Upper lobe of right lung (tissue), 1 donor: ENCODE results near the gene CDAN1. TPM values are rescaled to one million over a fixed set of nuclear protein-coding genes. Genes with fewer than 3 reads are reported as not detected.
"Not testable (repeated sequence)": the region's sequence is repeated elsewhere in the genome, so short reads cannot be mapped to it uniquely, and the experiment has no call there.

Source experiments
- ATAC-seq: fragments of 200-7000 bp; cut with Tn5 transposase; one replicate; pipeline ENCODE4 v1.9.1; 2020; ENCODE audit warnings: mild to moderate bottlenecking, moderate library complexity
- DNase-seq: peaks from one replicate; pipeline ENCODE4 v3.0.0-alpha.2; 2020
- H3K27ac ChIP-seq: fragments of 200-600 bp; one replicate; pipeline ENCODE4 v1.8.0; 2022
- H3K27me3 ChIP-seq: fragments of 200-600 bp; one replicate; pipeline ENCODE4 v1.8.0; 2022; ENCODE audit warnings: mild to moderate bottlenecking
- H3K36me3 ChIP-seq: fragments of 200-600 bp; one replicate; pipeline ENCODE4 v1.8.0; 2022
- H3K4me1 ChIP-seq: fragments of 200-600 bp; one replicate; pipeline ENCODE4 v1.8.0; 2022
- H3K4me3 ChIP-seq: fragments of 200-600 bp; one replicate; pipeline ENCODE4 v1.8.0; 2022; ENCODE audit warnings: mild to moderate bottlenecking
- H3K9me3 ChIP-seq: fragments of 200-600 bp; one replicate; pipeline ENCODE4 v1.8.0; 2022
- intact Hi-C: fragments of 100-400 bp; cut with DNase I; formaldehyde crosslinking; loops from one replicate; pipeline ENCODE4 v1.11.0; 2022
- total RNA-seq: library from RNA; stranded (reverse); fragmentation: NEBNext Ultra II Directional; extraction: Animal tissue kit (Norgen Biotek cat#: 25700); gene quantifications from one replicate; pipeline ENCODE4 v1.2.1, GENCODE V29; 2021
- TF ChIP-seq, protein P1 (sequence below): fragments of 200-600 bp; IDR thresholded peaks from one replicate; pipeline ENCODE4 v1.8.0; 2022; ENCODE audit warnings: antibody characterized with exemption
- donor health status: DM: no; HTN: yes; CAD: no; lungs with severe emphysema.

Gene CDAN1
- total RNA-seq, 1 donor from 2014 or later, result 13.5 TPM

- DNase-seq (no peak), ATAC-seq (no peak)
- no peaks in the 10 kb centered on the region for H3K27me3 ChIP-seq
- no peaks in the 10 kb centered on the region for H3K9me3 ChIP-seq
- no peak overlapping the region for H3K27ac ChIP-seq
- no peaks in the 10 kb centered on the region for H3K4me1 ChIP-seq
- no peak overlapping the region for H3K4me3 ChIP-seq
- TF ChIP-seq, protein P1, sequence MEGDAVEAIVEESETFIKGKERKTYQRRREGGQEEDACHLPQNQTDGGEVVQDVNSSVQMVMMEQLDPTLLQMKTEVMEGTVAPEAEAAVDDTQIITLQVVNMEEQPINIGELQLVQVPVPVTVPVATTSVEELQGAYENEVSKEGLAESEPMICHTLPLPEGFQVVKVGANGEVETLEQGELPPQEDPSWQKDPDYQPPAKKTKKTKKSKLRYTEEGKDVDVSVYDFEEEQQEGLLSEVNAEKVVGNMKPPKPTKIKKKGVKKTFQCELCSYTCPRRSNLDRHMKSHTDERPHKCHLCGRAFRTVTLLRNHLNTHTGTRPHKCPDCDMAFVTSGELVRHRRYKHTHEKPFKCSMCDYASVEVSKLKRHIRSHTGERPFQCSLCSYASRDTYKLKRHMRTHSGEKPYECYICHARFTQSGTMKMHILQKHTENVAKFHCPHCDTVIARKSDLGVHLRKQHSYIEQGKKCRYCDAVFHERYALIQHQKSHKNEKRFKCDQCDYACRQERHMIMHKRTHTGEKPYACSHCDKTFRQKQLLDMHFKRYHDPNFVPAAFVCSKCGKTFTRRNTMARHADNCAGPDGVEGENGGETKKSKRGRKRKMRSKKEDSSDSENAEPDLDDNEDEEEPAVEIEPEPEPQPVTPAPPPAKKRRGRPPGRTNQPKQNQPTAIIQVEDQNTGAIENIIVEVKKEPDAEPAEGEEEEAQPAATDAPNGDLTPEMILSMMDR, result no peak
- intact Hi-C loops, result no loop called here
- H3K36me3 ChIP-seq, result peaks cover 72% of the 10 kb centered on the region
Observed at GRCh38 chr15:42687740-42688139, 49.2 kb downstream of the CDAN1 start.

DNA sequence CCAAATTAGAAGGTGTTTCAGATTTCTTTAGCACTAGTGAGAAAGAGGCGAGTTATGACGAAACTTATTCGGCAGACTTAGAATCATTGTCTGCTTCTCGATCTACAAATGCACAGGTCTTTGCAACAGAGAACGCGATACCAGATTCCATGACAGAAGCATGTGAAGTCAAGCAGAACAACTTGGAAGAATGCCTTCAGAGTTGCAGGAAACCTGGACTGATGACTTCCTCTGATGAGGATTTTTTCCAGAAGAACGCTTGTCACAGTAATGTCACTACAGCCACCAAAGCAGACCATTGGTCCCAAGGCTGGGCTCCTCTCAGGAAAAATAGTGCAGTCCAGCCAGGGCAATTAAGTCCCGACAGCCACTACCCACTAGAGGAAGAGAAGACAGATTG lies 50.6 kb downstream of the CDAN1 start:
- TF ChIP-seq, protein P1, result no peak
- ATAC-seq (no peak), DNase-seq (no peak)
- Histone ChIP-seq H3K27me3 (no peaks in the 10 kb centered on the region), H3K4me3 (no peak overlapping the region), H3K36me3 (peaks cover 81% of the 10 kb centered on the region), H3K9me3 (no peaks in the 10 kb centered on the region), H3K27ac (no peak overlapping the region), H3K4me1 (no peaks in the 10 kb centered on the region)
- intact Hi-C loops, result no loop called here

GRCh38 chr15:42681119-42681518 lies 55.8 kb downstream of the CDAN1 start:
- DNase-seq (peak; percentile 13), ATAC-seq (no peak)
- no peaks in the 10 kb centered on the region for H3K9me3 ChIP-seq
- TF ChIP-seq, protein P1, result no peak
- H3K36me3 ChIP-seq, result peaks cover 69% of the 10 kb centered on the region
- intact Hi-C loops, result no loop called here
- no peaks in the 10 kb centered on the region for H3K27me3 ChIP-seq
- no peak overlapping the region for H3K27ac ChIP-seq
- H3K4me3 ChIP-seq, result no peak overlapping the region
- no peaks in the 10 kb centered on the region for H3K4me1 ChIP-seq

- H3K27ac ChIP-seq, H3K27me3 ChIP-seq, ATAC-seq, H3K4me3 ChIP-seq, H3K9me3 ChIP-seq, H3K4me1 ChIP-seq, intact Hi-C loops, DNase-seq: not testable (repeated sequence)
- peaks cover 69% of the 10 kb centered on the region for H3K36me3 ChIP-seq
Observed at GRCh38 chr15:42680142-42680482, 56.8 kb downstream of the CDAN1 start.

GRCh38 chr15:42679285-42680141 lies 57.4 kb downstream of the CDAN1 start:
- ATAC-seq (peak; percentile 24), DNase-seq (no peak)
- Histone ChIP-seq H3K9me3 (no peaks in the 10 kb centered on the region), H3K27ac (no peak overlapping the region), H3K36me3 (peaks cover 70% of the 10 kb centered on the region), H3K4me1 (no peaks in the 10 kb centered on the region), H3K27me3 (no peaks in the 10 kb centered on the region), H3K4me3 (no peak overlapping the region)
- intact Hi-C loops, result no loop called here
- TF ChIP-seq, protein P1, result no peak

DNA sequence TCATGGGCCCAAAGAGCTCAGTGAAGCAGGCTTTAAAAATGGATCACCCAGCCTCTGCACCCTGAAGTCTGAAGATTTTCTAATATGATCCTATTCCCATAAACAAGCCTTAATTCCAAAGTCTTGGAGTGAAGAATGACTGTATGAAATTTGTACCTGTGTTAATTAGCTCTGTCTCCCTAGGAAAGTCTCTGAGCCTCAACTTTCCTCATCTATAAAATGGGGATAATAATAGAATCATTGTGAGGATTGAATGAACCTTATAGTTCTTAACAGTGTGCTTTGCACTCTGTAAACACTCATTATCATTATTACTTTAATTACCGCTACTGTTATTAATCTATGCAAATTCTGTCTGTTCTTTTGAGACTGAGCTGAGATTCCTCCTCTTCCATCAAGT lies 61.9 kb downstream of the CDAN1 start:
- DNase-seq (no peak), ATAC-seq (no peak)
- no peak overlapping the region for H3K27ac ChIP-seq
- H3K36me3 ChIP-seq, result peaks cover 35% of the 10 kb centered on the region
- H3K27me3 ChIP-seq, result no peaks in the 10 kb centered on the region
- H3K4me3 ChIP-seq, result no peak overlapping the region
- no peaks in the 10 kb centered on the region for H3K9me3 ChIP-seq
- TF ChIP-seq, protein P1, result no peak
- intact Hi-C loops, result no loop called here
- H3K4me1 ChIP-seq, result no peaks in the 10 kb centered on the region
